Germinal center (tissue), 1 donor: ENCODE measurements around the gene SERINC2.
"Not testable (repeated sequence)": the region's sequence is repeated elsewhere in the genome, so short reads cannot be mapped to it uniquely, and the experiment has no call there.

Source experiments
- DNase-seq: peaks from one replicate; pipeline ENCODE4 v3.0.0; 2012; ENCODE audit warnings: mixed read lengths, low spot score

The SERINC2 gene

DNA sequence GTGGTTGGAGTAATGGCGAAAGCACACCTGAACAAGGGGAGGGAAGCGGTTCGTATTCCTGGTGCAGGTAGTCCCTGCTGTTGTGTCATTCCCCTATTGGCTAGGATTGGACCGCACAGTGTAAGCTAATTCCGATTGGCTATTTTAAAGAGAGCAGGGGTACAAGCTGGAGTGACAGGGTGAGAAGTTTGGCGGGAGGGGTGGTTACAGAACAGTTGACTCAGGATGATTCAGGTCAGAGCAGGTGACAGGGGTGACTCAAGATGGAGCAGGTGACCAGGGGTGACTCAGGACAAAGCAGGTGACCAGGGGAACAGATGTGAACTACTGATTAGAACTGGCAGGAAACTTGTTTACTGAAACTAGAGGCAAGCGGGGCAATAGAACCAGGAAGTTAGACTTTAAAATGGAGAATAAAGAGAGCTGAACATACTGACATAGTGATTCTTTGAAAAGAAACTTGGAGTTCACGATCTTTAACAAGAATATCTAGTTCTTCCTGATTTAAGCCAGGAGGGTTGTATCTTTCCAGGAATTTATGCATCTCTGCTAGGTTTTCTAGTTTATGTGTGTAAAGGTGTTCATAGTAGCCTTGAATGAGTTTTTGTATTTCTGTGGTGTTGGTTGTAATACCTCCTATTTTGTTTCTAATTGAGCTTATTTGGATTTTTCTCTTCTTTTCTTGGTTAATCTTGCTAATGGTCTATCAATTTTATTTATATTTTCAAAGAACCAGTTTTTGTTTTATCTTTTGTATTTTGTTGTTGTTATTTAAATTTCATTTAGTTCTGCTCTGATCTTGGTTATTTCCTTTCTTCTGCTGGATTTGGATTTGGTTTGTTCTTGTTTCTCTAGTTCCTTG is 58.7 kb downstream of the SERINC2 start:
- DNase-seq: not testable (repeated sequence)

DNA sequence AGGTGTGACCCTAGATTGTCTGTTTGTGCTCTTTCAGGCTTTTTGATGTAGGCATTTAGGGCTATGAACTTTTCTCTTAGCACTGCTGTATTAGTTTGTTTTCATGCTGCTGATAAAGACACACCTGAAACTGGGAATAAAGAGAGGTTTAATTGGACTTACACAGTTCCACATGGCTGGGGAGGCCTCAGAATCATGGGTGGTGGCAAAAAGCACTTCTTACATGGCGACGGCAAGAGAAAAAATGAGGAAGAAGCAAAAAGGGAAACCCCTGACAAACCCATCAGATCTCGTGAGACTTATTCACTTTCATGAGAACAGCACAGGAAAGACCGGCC is 59.3 kb downstream of the SERINC2 start:
- DNase-seq: not testable (repeated sequence)

DNA sequence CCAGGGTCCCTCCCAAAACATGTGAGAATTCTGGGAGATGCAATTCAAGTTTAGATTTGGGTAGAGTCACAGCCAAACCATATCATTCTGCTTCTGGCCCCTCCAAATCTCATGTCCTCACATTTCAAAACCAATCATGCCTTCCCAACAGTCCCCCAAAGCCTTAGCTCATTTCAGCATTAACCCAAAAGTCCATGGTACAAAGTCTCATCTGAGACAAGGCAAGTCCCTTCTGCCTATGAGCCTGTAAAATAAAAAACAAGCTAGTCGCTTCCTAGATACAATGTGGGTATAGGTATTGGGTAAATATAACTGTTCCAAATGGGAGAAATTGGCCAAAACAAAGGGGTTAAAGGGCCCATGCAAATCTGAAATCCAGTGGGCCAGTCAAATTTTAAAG is 59.7 kb downstream of the SERINC2 start:
- DNase-seq: not testable (repeated sequence)

DNA sequence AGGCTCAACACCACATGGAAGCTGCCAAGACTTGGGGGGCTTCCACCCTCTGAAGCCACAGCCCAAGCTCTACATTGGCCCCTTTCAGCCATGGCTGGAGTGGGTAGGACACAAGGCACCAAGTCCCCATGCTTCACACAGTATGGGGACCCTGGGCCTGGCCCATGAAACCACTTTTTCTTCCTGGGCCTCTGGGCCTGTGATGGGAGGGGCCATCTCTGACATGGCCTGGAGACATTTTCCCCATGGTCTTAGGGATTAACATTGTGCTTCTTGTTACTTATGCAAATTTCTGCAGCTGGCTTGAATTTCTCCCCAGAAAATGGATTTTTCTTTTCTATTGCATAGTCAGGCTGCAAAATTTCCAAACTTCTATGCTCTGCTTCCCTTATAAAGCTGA is 60.5 kb downstream of the SERINC2 start:
- DNase-seq: not testable (repeated sequence)

DNA sequence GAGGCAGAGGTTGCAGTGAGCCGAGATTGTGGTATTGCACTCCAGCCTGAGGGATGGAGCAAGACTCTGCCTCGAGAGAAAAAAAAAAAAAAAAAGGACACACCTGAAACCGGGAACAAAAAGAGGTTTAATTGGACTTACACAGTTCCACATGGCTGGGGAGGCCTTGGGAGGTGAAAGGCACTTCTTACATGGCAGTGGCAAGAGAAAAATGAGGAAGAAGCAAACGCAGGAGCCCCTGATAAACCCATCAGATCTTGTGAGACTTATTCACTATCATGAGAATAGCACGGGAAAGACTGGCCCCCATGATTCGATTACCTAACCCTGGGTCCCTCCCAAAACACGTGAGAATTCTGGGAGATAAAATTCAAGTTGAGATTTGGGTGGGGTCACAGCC is 61.6 kb downstream of the SERINC2 start:
- DNase-seq: not testable (repeated sequence)

DNA sequence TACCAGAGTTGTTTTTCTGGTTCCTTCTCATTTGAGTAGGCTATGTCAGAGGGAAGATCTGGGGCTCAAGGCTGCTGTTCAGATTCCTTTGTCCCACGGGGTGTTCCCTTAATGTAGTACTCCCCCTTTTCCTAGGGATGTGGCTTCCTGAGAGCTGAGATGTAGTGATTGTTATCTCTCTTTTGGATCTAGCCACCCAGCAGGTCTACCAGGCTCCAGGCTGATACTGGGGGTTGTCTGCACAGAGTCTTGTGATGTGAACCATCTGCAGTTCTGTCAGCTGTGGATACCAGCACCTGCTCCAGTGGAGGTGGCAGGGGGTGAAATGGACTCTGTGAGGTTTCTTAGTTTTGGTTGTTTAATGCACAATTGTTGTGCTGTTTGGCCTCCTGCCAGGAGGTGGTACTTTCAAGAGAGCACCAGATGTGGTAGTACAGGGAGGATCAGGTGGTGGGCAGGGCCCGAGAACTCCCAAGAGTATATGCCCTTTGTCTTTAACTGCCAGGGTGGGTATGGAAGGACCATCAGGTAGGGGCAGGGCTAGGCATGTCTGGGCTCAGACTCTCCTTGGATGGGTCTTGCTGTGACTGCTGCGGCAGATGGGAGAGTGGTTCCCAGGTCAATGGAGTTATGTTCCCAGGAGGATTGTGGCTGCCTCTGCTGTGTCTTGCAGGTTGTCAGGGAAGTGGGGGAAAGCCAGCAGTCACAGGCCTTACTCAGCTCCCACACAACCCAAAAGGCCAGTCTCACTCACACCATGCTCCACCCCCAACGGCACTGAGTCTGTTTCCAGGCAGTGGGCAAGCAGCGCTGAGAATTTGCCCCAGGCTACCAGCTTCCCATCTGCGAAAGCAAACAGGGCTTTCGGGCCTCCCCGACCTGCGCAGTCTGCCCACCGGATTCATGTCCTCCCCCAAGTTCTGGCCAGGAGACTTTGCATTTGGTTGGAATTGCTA is 64.2 kb downstream of the SERINC2 start:
- no peak for DNase-seq

DNA sequence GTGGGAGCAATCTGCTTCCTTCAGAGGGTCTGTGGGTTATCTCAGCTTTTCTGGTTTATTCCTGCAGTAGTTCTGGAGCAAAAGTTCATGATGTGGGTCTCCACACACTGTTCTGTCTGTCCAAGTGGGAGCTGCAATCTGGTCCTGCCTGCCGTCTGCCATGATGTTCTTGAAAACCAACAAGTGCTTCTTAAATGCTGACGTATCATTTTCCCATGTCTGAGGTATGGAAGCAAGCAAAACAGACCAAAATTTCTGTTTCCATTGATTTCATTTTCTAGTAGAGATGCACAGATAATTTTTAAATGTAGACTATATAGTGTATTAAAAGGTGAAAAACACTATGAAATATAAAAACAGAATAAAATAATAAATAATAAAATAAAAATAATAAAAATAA is 65.2 kb downstream of the SERINC2 start:
- DNase-seq: no peak

DNA sequence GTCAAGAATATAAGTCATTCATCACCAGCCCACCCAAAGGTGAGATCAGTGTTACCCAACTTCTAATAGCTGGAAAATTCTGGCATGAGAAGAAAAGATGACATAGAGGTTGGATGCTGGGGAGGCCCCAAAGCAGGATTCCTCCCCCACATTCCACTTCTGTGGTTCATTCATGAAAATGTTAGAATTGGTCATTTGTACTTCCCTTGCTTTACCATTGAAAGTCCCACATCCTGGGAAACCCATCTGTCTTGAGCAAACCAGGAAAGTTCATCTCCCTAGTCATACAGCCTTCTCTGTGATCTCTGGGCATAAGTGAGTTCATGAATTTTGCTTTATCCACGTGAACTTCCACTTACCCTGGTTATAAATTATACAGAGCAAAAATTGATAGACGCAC is 66.8 kb downstream of the SERINC2 start:
- DNase-seq: no peak

DNA sequence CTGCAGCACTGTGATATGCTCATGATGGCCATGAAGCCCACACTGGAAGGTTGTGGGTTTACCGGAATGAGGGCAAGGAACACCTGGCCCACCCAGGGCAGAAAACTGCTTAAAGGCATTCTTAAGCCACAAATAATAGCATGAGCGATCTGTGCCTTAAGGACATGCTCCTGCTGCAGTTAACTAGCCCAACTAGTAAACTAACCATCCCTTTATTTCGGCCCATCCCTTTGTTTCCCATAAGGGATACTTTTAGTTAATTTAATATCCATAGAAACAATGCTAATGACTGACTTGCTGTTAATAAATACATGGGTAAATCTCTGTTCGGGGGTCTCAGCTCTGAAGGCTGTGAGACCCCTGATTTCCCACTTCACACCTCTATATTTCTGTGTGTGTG is 67.4 kb downstream of the SERINC2 start:
- not testable (repeated sequence) for DNase-seq

DNA sequence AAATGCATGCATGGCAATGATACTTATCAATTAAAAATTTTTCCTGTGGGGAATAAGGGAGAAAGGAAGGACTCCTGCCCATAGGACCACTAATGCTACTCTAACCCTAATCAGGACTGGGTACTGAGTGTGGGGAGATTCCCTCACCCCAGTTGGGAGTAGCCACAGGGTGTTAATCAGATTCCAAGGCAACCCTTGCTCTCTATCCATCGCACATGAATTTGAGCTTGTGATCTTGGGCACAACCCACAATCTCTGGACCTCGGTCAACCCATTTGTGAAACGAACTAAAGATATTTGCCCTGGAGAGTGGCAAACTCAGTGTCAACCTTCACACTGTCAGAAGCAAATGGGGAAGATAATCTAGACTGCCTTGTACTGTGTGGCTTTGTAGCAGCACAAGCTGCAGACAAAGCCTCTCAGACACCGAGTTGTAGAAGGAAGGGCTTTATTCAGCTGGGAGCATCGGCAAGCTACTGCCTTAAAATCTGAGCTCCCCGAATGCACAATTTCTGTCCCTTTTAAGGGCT is 69.5 kb downstream of the SERINC2 start:
- DNase-seq: no peak

DNA sequence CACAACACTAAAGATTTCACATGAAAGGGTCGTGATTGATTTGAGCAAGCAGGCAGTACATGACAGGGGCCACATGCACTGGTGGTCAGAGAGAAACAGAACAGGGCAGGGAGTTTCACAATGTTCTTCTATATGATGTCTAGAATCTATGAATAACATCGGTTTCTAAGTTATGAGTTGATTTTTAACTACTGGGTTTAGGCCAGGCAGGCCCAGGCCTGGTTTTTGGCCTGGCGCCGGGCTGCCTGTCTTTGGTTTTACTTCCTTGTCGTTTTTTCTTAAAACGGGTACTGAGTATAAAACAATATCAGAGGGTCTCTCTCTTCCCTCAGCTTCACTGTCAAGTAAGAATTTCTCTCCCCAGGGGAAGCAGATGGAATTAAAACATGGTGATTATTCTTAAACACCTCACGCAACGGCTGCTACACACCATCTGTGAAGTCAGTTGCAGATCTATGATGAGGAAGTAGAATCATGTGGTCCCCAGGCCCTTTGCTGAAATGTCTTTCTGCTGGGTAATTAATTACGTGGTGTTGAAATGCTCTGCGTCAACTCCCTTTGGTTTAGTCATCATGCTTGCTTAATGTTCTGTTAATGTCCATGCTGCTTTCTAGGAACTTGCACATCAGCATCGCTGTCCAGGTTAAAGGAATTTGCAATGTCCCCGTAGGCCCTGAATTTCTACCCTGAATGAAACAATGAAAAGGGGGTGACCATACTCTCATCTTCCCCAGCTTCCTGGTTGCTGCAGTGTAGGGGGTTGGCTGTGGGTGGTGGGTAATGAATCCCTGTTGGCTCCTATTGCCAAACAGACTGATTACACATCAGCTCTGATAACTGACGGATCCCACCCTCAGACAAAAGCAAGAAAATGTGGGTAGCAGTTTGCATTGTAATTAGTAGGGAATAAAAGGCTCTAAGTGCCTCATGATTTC is 70.3 kb downstream of the SERINC2 start:
- no peak for DNase-seq
